ENCODE data around the gene UNCX.

GRCh38 chr7:1237704-1238255 is 5.1 kb downstream of the UNCX start:
- TF ChIP-seq, protein P1, sequence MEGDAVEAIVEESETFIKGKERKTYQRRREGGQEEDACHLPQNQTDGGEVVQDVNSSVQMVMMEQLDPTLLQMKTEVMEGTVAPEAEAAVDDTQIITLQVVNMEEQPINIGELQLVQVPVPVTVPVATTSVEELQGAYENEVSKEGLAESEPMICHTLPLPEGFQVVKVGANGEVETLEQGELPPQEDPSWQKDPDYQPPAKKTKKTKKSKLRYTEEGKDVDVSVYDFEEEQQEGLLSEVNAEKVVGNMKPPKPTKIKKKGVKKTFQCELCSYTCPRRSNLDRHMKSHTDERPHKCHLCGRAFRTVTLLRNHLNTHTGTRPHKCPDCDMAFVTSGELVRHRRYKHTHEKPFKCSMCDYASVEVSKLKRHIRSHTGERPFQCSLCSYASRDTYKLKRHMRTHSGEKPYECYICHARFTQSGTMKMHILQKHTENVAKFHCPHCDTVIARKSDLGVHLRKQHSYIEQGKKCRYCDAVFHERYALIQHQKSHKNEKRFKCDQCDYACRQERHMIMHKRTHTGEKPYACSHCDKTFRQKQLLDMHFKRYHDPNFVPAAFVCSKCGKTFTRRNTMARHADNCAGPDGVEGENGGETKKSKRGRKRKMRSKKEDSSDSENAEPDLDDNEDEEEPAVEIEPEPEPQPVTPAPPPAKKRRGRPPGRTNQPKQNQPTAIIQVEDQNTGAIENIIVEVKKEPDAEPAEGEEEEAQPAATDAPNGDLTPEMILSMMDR (conservative IDR thresholded peaks at IDR 0.05; ENCODE audit: low read depth, low read length): no peak
- TF ChIP-seq EZH2 (IDR thresholded peaks at IDR 0.05; ENCODE audit: borderline replicate concordance, low read depth, low read length, poor library complexity, severe bottlenecking): peak; percentile 98
